GM13976 (cell line): ENCODE data around the gene CAMK4.

Experiments
- DNase-seq: peaks from one replicate; pipeline ENCODE4 v3.0.0; 2012; ENCODE audit warnings: low spot score
- in situ Hi-C: fragments of 300-500 bp; cut with MboI; formaldehyde crosslinking; loops from one replicate; pipeline ENCODE4 v1.12.0; 2022; ENCODE audit warnings: low sequenced_read_pairs, mixed read lengths, inconsistent platforms; ENCODE audit not compliant: unreplicated experiment
- TF ChIP-seq, protein P1 (sequence below): IDR thresholded peaks from 2 replicates; pipeline ENCODE4 v1.5.1; 2012; ENCODE audit warnings: borderline replicate concordance, mild to moderate bottlenecking; ENCODE audit not compliant: insufficient read depth; ENCODE audit errors: extremely low read depth, missing control alignments, control extremely low read depth

Gene CAMK4

DNA sequence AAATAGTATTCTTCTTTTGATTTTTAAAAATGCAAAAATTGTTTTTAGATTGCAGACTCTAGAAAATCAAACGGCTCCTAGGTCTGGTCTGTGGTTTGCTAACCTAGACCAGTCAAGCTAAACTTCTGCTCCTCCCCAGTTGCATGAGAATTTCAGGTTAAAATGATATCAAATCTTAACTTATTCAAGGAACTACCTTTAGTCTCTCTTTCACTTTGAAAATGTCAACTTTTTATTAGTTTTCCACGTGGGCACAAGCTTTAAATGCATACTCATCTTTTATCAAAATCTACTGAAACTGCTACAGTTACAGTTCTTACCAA, 8.8 kb downstream of the CAMK4 start:
- TF ChIP-seq, protein P1, sequence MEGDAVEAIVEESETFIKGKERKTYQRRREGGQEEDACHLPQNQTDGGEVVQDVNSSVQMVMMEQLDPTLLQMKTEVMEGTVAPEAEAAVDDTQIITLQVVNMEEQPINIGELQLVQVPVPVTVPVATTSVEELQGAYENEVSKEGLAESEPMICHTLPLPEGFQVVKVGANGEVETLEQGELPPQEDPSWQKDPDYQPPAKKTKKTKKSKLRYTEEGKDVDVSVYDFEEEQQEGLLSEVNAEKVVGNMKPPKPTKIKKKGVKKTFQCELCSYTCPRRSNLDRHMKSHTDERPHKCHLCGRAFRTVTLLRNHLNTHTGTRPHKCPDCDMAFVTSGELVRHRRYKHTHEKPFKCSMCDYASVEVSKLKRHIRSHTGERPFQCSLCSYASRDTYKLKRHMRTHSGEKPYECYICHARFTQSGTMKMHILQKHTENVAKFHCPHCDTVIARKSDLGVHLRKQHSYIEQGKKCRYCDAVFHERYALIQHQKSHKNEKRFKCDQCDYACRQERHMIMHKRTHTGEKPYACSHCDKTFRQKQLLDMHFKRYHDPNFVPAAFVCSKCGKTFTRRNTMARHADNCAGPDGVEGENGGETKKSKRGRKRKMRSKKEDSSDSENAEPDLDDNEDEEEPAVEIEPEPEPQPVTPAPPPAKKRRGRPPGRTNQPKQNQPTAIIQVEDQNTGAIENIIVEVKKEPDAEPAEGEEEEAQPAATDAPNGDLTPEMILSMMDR: no peak
- DNase-seq: no peak
- in situ Hi-C loops: no loop called here

DNA sequence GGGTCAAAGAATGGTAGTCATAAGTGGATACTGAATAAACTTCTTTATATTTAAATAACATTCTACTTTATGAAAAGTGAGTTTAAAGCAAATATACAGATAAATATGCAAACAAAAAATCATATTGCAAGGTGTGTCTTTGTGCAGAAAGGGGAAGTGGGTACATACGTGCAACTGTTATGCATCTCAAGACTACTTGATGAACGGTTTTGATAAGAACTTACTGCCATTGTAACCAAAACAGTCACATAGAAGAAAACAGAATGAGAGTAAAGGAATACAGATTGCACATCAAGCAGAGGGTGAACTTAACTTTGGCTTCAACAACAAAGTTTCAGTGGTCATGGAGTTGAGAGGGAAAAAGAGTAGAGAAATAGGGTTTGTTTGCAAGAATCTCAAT, 9.9 kb downstream of the CAMK4 start:
- DNase-seq: no peak
- TF ChIP-seq, protein P1: no peak
- in situ Hi-C loops: no loop called here

DNA sequence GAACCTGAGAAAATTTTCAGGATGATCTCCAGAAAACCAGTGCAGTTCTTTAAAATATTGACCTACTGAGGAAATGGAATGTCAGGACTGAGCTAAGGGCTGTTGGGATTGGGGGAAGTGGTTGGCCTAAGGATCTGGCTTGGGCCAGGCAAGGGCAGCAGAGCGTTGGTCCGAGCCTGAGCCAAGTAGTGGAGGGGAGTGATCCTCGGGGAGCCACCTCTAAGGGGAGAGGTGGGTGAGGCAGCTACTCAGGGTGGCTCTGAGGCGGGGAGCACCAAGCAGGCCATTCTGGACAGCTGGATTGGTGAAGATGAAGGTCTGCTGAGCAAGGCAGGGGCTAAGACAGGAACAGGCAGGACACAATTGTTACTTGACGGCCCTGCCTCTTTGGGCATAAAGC, 11.5 kb downstream of the CAMK4 start:
- in situ Hi-C loops: no loop called here
- no peak for DNase-seq

GRCh38 chr5:111236348-111236747, 12.2 kb downstream of the CAMK4 start:
- TF ChIP-seq, protein P1: no peak
- in situ Hi-C loops: no loop called here

More for the DNA sequence above, 11.5 kb downstream of the CAMK4 start:
- TF ChIP-seq, protein P1: no peak

GRCh38 chr5:111236995-111237394, 12.8 kb downstream of the CAMK4 start:
- DNase-seq: no peak
- in situ Hi-C loops: no loop called here
- TF ChIP-seq, protein P1: no peak

More at GRCh38 chr5:111236348-111236747, 12.2 kb downstream of the CAMK4 start:
- no peak for DNase-seq

DNA sequence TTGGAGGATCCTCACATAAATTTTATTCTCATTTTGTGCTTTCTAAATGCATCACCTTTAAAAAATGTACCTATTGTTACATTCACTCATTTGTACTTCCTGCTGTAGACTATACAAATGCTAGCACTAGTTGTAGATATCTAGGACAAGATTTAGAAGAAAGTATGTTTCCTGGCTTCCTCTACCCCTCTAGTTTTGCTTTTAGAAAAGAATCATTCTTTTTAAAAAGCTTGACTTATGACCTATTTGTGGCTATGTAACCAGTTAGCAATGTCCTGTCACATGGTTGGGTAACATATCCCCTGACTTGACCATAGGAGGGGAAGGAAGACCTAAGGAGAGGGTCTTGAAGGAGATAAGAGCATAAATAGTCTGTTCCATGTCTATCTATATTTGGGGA, 13.3 kb downstream of the CAMK4 start:
- in situ Hi-C loops: no loop called here
- no peak for DNase-seq
- TF ChIP-seq, protein P1: no peak
